ENCODE results near the gene TCN1.
"Not testable (repeated sequence)": the region's sequence is repeated elsewhere in the genome, so short reads cannot be mapped to it uniquely, and the experiment has no call there.

The TCN1 gene

GRCh38 chr11:59854871-59855270, 11.4 kb downstream of the TCN1 start:
- no peak for DNase-seq

DNA sequence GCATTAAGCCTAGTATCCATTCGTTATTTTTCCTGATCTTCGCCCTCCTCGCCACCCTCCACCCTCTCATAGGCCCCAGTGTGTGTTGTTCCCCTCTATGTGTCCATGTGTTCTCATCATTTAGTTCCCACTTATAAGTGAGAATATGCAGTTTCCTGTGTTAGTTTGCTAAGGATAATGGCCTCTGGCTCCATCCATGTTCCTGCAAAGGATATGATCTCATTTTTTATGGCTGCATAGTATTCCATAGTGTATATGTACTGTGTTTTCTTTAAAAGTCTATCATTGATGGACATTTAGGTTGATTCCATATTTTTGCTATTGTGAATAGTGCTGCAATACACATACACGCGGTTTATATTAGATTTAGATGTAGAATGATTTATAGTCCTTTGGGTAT, 14.9 kb downstream of the TCN1 start:
- DNase-seq: not testable (repeated sequence)

DNA sequence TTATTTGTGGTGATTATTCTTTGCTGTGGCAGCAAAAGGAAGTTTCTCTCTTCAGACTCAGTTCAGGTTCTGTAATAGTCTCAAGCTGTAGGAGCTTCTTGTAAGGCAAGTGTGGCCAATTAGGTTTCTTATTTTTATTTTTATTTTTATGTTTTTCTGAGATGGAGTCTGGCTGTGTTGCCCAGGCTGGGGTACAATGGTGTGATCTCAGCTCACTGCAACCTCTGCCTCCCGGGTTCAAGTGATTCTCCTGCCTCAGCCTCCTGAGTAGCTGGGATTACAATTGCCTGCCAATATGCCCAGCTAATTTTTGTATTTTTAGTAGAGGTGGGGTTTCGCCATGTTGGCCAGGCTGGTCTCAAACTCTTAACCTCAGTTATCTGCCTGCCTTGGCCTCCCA, 16.7 kb downstream of the TCN1 start:
- DNase-seq: not testable (repeated sequence)

DNA sequence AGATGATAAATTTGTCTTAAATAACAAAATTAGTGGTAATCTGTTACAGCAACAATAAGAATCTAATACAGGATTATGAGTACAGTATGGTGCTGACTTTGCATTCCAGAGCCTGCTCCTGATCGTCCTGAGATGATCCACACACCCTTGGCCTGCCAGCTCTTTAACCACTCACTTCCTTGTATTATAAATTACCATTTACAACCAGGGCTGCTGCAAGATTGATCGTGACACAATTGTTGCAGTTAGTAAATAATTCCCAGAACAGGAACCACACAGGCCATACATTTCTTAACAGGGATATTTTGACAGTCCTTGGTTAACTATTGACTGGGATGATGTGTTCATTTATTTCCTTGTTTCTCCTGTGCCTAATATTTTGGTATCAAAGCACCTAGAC, 17.2 kb downstream of the TCN1 start:
- no peak for DNase-seq

- DNase-seq: not testable (repeated sequence)
Measured at GRCh38 chr11:59848439-59848838, 17.8 kb downstream of the TCN1 start.

- DNase-seq: no peak
Measured at GRCh38 chr11:59847626-59848025, 18.7 kb downstream of the TCN1 start.

DNA sequence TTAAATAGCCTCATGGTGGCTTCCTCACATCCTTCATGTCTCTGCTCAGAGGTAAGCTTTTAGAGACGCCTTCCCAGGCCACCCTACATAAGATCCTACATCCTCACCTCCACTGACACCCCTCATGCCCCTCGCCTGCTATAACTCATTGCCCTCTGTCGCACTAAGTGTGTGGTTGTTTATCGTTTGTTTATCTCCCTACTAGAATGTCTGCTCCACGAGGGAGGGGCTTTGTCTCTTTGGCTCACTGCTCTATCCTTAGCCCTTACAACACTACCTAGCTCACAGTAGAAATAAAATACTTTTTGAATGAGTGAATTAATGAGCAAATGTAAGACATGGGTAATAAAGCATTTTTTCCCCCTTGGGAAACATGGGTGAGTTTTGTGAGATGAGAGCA, 19.7 kb downstream of the TCN1 start:
- no peak for DNase-seq

- no peak for DNase-seq
Measured at GRCh38 chr11:59845399-59845798, 20.9 kb downstream of the TCN1 start, which contains the start of gene CBLIF. TSS of gene CBLIF (minus strand) at chr11:59845499. CDS start at chr11:59845453, 46 bp downstream.

- DNase-seq: no peak
Measured at GRCh38 chr11:59842316-59842715, 24.0 kb downstream of the TCN1 start.

- DNase-seq: no peak
Measured at GRCh38 chr11:59841514-59841913, 24.8 kb downstream of the TCN1 start.

- DNase-seq: no peak
Measured at GRCh38 chr11:59839615-59840014, 26.7 kb downstream of the TCN1 start.

DNA sequence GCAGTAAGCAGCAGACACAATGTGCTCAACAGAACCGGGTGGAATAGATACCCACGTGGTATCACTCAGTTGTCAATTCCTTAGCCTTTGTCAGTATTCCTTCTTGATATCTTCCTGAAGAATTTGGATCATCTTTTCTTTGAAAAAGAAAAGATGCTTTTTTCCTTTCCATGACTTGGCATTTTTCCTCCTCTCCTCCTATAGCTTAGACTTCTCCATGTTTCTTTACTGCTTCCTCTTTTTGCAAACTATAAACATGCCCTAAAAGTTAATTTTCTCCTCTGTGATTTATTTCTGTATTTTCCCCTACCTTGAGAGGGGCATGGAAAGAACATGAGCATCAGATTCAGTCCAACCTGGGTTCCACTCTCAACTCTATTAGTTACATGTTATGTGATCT, 32.7 kb downstream of the TCN1 start:
- no peak for DNase-seq

GRCh38 chr11:59829358-59829757, 36.9 kb downstream of the TCN1 start:
- DNase-seq: no peak

GRCh38 chr11:59822989-59823566, 43.2 kb downstream of the TCN1 start:
- no peak for DNase-seq

DNA sequence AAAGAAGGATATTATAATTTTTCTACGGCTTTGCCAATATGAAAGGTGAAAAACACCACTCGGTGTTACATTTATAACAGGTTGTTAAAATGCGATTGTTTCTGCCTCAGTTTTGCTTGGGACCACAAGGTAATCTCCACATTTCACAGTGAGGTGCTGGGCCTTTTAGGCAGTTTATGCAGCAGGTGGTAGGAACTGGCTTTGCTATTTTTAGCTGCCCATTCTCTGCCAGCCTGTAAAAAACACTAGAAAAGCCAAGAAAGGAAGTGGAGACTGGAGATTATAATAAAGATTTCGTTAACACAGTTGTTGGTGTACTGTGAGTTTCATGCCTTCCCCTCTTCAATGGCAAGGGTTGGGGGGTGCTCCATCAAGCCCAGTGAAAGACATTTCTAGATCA, 47.7 kb downstream of the TCN1 start:
- DNase-seq: no peak

- DNase-seq: not testable (repeated sequence)
Measured at GRCh38 chr11:59816434-59816833, 49.9 kb downstream of the TCN1 start.

DNA sequence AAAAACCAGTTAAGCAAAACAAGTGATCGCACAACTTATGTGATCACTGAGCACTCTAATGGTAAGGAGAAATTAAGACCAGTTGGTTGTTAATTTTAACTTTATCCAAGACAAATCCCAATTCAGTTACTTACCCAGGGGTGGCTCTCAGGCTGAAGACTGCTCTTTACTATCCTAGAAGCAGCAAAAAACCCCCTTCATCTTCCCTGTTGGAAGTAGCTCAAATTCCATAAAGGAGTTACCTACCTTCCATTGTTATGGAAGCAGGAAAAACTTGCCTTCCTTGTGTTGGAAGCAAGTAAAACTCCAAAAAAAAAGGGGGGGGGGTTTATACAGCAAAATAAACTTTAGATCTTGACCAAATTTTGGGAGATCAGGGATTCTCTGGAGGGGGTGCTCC, 50.5 kb downstream of the TCN1 start:
- DNase-seq: no peak

- DNase-seq: no peak
Measured at GRCh38 chr11:59814021-59814420, 52.3 kb downstream of the TCN1 start.

- no peak for DNase-seq
Measured at GRCh38 chr11:59813364-59813763, 52.9 kb downstream of the TCN1 start.

- no peak for DNase-seq
Measured at GRCh38 chr11:59812220-59812619, 54.1 kb downstream of the TCN1 start.

- no peak for DNase-seq
Measured at GRCh38 chr11:59810911-59811259, 55.4 kb downstream of the TCN1 start.

GRCh38 chr11:59810189-59810910, 55.9 kb downstream of the TCN1 start, which contains the start of gene MRPL16:
TSS of gene MRPL16 (minus strand) at chr11:59810778. CDS start at chr11:59810658, 120 bp downstream.
- peak; percentile 86 for DNase-seq

DNA sequence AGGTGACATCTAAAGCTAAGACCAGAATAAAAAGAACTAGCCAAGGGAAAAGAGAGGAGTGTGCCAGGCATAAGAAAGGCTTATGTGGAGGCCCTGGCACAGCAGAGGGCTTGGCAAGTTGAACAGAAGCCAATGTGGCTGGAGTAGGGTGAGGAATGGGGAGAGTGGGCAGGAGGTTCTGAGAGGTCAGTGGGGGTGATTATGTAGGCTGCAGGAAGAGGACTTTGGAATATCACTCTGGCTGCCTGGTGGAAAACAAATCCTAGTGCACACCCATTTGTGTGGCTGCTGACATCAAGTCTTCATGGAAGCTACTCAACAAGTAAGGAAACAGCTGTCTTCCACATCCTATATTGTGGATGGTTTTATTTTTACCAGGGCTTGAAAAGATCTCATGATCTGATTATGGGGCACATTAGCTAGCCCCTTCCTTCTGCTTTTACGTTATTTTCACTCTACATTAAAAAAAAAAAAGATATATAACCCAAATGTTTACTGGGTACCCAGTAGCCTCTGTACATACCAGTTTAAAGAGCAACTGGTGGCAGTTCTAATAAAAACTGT, 59.2 kb downstream of the TCN1 start:
- no peak for DNase-seq

DNA sequence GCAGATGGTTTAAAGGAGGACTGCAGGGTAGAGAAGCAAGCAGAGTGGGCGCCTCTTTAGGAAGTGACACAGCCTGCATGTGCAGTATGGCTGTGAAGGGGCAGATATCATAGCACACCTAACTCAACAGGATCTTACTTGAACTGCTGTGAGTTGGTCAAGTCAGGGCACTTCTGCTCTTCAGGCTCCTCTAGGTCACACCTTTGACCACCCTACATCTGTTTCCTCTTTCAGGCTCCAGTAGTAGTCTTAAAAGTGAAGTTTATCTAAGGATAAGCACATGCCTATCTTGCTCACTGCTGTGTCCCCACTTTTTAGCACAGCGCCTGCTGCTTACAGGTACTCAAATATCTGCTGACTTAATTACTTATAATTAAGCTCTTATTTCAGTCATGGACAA, 62.2 kb downstream of the TCN1 start:
- DNase-seq: no peak
